ENCODE results near the gene SMOC1. TPM values are rescaled to one million over a fixed set of nuclear protein-coding genes. Genes with fewer than 3 reads are reported as not detected.

SMOC1 gene
- total and polyA plus RNA-seq, 9 of the 15 experiments (the other 6 are each of a cell fraction or from before 2014, with no cell fraction given), result 0.04 TPM; not detected in 8

DNA sequence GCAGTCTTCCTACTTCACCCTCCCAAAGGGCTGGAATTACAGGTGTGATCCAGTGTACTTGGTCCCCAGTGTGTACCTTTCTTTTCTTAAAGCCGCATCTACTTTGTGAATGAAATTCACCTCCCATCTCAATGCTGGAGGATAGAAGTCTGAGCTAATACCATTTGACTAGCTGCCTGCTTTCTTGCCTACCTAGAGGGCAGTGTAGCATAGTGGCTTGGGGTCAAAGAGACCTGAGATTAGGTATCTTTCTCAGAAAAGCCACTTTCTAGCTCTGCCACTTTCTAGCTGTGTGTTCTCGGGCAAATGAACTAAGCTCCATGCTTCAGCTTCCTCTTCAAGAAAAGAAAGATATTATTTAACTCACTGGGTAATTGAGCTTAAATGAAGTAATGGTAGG is 16.9 kb downstream of the SMOC1 start (continued):
- TF ChIP-seq, protein P1, sequence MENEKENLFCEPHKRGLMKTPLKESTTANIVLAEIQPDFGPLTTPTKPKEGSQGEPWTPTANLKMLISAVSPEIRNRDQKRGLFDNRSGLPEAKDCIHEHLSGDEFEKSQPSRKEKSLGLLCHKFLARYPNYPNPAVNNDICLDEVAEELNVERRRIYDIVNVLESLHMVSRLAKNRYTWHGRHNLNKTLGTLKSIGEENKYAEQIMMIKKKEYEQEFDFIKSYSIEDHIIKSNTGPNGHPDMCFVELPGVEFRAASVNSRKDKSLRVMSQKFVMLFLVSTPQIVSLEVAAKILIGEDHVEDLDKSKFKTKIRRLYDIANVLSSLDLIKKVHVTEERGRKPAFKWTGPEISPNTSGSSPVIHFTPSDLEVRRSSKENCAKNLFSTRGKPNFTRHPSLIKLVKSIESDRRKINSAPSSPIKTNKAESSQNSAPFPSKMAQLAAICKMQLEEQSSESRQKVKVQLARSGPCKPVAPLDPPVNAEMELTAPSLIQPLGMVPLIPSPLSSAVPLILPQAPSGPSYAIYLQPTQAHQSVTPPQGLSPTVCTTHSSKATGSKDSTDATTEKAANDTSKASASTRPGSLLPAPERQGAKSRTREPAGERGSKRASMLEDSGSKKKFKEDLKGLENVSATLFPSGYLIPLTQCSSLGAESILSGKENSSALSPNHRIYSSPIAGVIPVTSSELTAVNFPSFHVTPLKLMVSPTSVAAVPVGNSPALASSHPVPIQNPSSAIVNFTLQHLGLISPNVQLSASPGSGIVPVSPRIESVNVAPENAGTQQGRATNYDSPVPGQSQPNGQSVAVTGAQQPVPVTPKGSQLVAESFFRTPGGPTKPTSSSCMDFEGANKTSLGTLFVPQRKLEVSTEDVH (IDR thresholded peaks at IDR 0.05; ENCODE audit: low read depth, partially characterized antibody), result no peak
- TF ChIP-seq, protein P2, sequence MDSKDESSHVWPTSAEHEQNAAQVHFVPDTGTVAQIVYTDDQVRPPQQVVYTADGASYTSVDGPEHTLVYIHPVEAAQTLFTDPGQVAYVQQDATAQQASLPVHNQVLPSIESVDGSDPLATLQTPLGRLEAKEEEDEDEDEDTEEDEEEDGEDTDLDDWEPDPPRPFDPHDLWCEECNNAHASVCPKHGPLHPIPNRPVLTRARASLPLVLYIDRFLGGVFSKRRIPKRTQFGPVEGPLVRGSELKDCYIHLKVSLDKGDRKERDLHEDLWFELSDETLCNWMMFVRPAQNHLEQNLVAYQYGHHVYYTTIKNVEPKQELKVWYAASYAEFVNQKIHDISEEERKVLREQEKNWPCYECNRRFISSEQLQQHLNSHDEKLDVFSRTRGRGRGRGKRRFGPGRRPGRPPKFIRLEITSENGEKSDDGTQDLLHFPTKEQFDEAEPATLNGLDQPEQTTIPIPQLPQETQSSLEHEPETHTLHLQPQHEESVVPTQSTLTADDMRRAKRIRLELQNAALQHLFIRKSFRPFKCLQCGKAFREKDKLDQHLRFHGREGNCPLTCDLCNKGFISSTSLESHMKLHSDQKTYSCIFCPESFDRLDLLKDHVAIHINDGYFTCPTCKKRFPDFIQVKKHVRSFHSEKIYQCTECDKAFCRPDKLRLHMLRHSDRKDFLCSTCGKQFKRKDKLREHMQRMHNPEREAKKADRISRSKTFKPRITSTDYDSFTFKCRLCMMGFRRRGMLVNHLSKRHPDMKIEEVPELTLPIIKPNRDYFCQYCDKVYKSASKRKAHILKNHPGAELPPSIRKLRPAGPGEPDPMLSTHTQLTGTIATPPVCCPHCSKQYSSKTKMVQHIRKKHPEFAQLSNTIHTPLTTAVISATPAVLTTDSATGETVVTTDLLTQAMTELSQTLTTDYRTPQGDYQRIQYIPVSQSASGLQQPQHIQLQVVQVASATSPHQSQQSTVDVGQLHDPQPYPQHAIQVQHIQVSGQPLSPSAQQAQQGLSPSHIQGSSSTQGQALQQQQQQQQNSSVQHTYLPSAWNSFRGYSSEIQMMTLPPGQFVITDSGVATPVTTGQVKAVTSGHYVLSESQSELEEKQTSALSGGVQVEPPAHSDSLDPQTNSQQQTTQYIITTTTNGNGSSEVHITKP (IDR thresholded peaks at IDR 0.05; ENCODE audit: partially characterized antibody), result no peak

DNA sequence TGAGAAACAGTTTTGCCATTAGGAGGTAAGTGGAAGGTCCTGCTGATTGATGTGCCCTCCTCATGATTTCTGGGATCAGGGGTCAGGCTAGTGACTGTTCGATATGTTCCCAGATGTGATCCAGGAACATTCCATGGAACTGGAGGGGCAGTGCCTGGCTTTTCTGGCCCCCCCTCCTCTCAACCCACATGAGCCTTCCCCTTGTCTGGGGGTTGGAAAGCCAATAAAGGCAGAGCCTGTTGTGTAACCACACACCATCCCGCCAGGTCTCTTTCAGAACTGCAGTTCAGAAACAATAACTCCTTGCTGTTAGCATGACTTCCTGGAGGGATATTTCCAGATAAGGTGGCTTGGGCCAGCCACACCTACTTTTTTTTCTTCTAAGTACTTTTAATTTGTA is 17.8 kb downstream of the SMOC1 start:
- FAIRE-seq, result no peak

More for the DNA sequence above, 17.8 kb downstream of the SMOC1 start:
- Histone ChIP-seq H3K9ac (ENCODE audit: insufficient read depth in 1 of 2, low read depth in 2 of 2, low read length in 2 of 2) (no peak overlapping the region), H2AFZ (ENCODE audit: low read depth, low read length) (no peak overlapping the region), H3K9me3 (replicated peaks; ENCODE audit: control insufficient read depth, insufficient read depth, low read depth, low read length) (no peaks in the 10 kb centered on the region), H3K4me3 (no peak overlapping the region), H3K36me3 (ENCODE audit: control insufficient read depth, insufficient read depth, low read length) (no peaks in the 10 kb centered on the region), H3K27ac (ENCODE audit: extremely low read depth, low read depth, low read length) (no peak overlapping the region), H3K27me3 (ENCODE audit: control insufficient read depth in 2 of 2, insufficient read depth in 2 of 2, low read length in 2 of 2) (no peaks in the 10 kb centered on the region; a peak in 1 of 5 replicates), H3K4me2 (ENCODE audit: insufficient read depth, low read length) (no peak overlapping the region), H3K4me1 (replicated peaks in 1 of 2; ENCODE audit: control insufficient read depth in 2 of 2, insufficient read depth in 2 of 2, low read length in 2 of 2) (no peaks in the 10 kb centered on the region), H3K9me1 (ENCODE audit: control insufficient read depth, insufficient read depth, low read length) (no peaks in the 10 kb centered on the region), H3K79me2 (ENCODE audit: control insufficient read depth, insufficient read depth, low read length) (no peaks in the 10 kb centered on the region), H4K20me1 (replicated peaks; ENCODE audit: control insufficient read depth, insufficient read depth, low read length) (no peaks in the 10 kb centered on the region)
- whole genome bisulfite sequencing (ENCODE audit: insufficient coverage, low coverage, missing lambda C conversion rate), result no CpG with 5 or more reads among the region's 2 CpGs
- DNase-seq (ENCODE audit: extremely low read depth in 1 of 4, low spot score in 3 of 4) (no peak), ATAC-seq (no peak)
- ChIA-PET CTCF (ENCODE audit: low intra/inter-chr PET ratio) (no interaction called here), POLR2A (no interaction called here)
- no peak for TF ChIP-seq NFIC (IDR thresholded peaks at IDR 0.05)
- no peak for TF ChIP-seq RFX5 (IDR thresholded peaks at IDR 0.05; ENCODE audit: low read depth, low read length)
- TF ChIP-seq ZNF175 (CRISPR knock-in tag; IDR thresholded peaks at IDR 0.05; ENCODE audit: low read depth), result no peak
- no peak for TF ChIP-seq NUFIP1 (IDR thresholded peaks at IDR 0.05; ENCODE audit: partially characterized antibody)
- TF ChIP-seq SMAD4 (CRISPR knock-in tag; conservative IDR thresholded peaks at IDR 0.05), result no peak
- TF ChIP-seq ELF2 (CRISPR knock-in tag; IDR thresholded peaks at IDR 0.05), result no peak
- TF ChIP-seq SMARCC2 (IDR thresholded peaks at IDR 0.05; ENCODE audit: low read depth), result no peak
- no peak for TF ChIP-seq ARID2 (IDR thresholded peaks at IDR 0.05)
- TF ChIP-seq YBX1 (IDR thresholded peaks at IDR 0.05), result no peak
- no peak for TF ChIP-seq XRCC5 (IDR thresholded peaks at IDR 0.05; ENCODE audit: low read depth, low read length)
- TF ChIP-seq ZNF124 (CRISPR knock-in tag; IDR thresholded peaks at IDR 0.05), result no peak
- no peak for TF ChIP-seq ZNF384 (IDR thresholded peaks at IDR 0.05; ENCODE audit: low read depth, low read length)
- no peak for TF ChIP-seq ELF1 (tag; IDR thresholded peaks at IDR 0.05)
- TF ChIP-seq LCOR (CRISPR knock-in tag; IDR thresholded peaks at IDR 0.05), result no peak
- TF ChIP-seq RFX1 (IDR thresholded peaks at IDR 0.05), result no peak
- in situ Hi-C loops (cut with MboI), result no loop called here
- intact Hi-C loops (cut with micrococcal nuclease), result no loop called here
- no TSS peak for BruUV-seq (replicated peaks)
